GM12892 (cell line): ENCODE data around the gene TDRD12.
"Not testable (repeated sequence)": the region's sequence is repeated elsewhere in the genome, so short reads cannot be mapped to it uniquely, and the experiment has no call there.

Experiments
- DNase-seq: peaks from one replicate; pipeline ENCODE4 v3.0.0; 2011; ENCODE audit not compliant: insufficient read length
- FAIRE-seq: peaks from 2 replicates; lab custom pipeline; 2011; peaks lifted over from hg19 to GRCh38; lab: Jason Lieb, UNC
- POLR2A ChIP-seq: IDR thresholded peaks from 2 replicates; pipeline ENCODE4 v1.6.1; 2011; ENCODE audit warnings: low read depth, low read length, control low read depth
- POLR2AphosphoS5 ChIP-seq: IDR thresholded peaks from 2 replicates; pipeline ENCODE4 v1.6.1; 2011; ENCODE audit warnings: low read depth, low read length, control low read depth
- TAF1 ChIP-seq: IDR thresholded peaks from 2 replicates; pipeline ENCODE4 v1.6.1; 2011; ENCODE audit warnings: low read depth, mild to moderate bottlenecking, control low read depth, low read length, borderline replicate concordance

The TDRD12 gene

GRCh38 chr19:32680986-32681385, 38.6 kb upstream of the TDRD12 start:
- FAIRE-seq (no peak), DNase-seq (no peak)
- no peak for TF ChIP-seq TAF1
- TF ChIP-seq POLR2AphosphoS5: no peak
- no peak for TF ChIP-seq POLR2A

GRCh38 chr19:32682317-32682716, 37.2 kb upstream of the TDRD12 start:
- TF ChIP-seq POLR2A (no peak), TAF1 (no peak), POLR2AphosphoS5 (no peak)
- FAIRE-seq (no peak), DNase-seq (no peak)

GRCh38 chr19:32686847-32687475, 32.6 kb upstream of the TDRD12 start:
- DNase-seq: no peak
- TF ChIP-seq TAF1: no peak
- no peak for TF ChIP-seq POLR2AphosphoS5
- TF ChIP-seq POLR2A: no peak

GRCh38 chr19:32687681-32688080, 31.9 kb upstream of the TDRD12 start:
- FAIRE-seq (no peak), DNase-seq (no peak)
- TF ChIP-seq TAF1 (no peak), POLR2A (no peak), POLR2AphosphoS5 (no peak)

More at GRCh38 chr19:32686847-32687475, 32.6 kb upstream of the TDRD12 start:
- FAIRE-seq: no peak

GRCh38 chr19:32688311-32688710, 31.3 kb upstream of the TDRD12 start:
- FAIRE-seq (no peak), DNase-seq (no peak)
- TF ChIP-seq TAF1 (no peak), POLR2AphosphoS5 (no peak), POLR2A (no peak)

- TF ChIP-seq POLR2AphosphoS5 (peak; percentile 81), POLR2A (peak; percentile 76), TAF1 (peak; percentile 60; the same call in 1 of the 2 replicates)
- DNase-seq (peak; percentile 80), FAIRE-seq (peak; percentile 70)
Measured at GRCh38 chr19:32691291-32691951, 28.1 kb upstream of the TDRD12 start, which contains the start of gene NUDT19. TSS of gene NUDT19 (plus strand) at chr19:32691821. CDS start at chr19:32691961, 140 bp downstream.

GRCh38 chr19:32691952-32692726, 27.4 kb upstream of the TDRD12 start:
- no peak for FAIRE-seq
- DNase-seq: peak; percentile 50
- TF ChIP-seq POLR2AphosphoS5: no peak; the same call in 1 of the 2 replicates
- no peak for TF ChIP-seq TAF1
- no peak for TF ChIP-seq POLR2A

- FAIRE-seq (peak; percentile 9), DNase-seq (no peak)
- TF ChIP-seq TAF1 (no peak), POLR2A (no peak), POLR2AphosphoS5 (no peak)
Measured at GRCh38 chr19:32692727-32693061, 26.9 kb upstream of the TDRD12 start.

GRCh38 chr19:32693151-32694108, 26.1 kb upstream of the TDRD12 start:
- not testable (repeated sequence) for FAIRE-seq, DNase-seq
- peak; percentile 73 for TF ChIP-seq POLR2A
- TF ChIP-seq POLR2AphosphoS5: peak; percentile 53

- not testable (repeated sequence) for FAIRE-seq, DNase-seq
Measured at GRCh38 chr19:32694316-32694715, 25.3 kb upstream of the TDRD12 start.

- DNase-seq, FAIRE-seq: not testable (repeated sequence)
Measured at GRCh38 chr19:32694851-32695250, 24.7 kb upstream of the TDRD12 start.

- not testable (repeated sequence) for DNase-seq, FAIRE-seq
Measured at GRCh38 chr19:32695506-32695905, 24.1 kb upstream of the TDRD12 start.

- not testable (repeated sequence) for DNase-seq, FAIRE-seq
Measured at GRCh38 chr19:32696771-32697170, 22.8 kb upstream of the TDRD12 start.

GRCh38 chr19:32700129-32700528, 19.4 kb upstream of the TDRD12 start:
- not testable (repeated sequence) for FAIRE-seq, DNase-seq
